HepG2 (cell line): ENCODE data around the gene INPP4B. TPM values are rescaled to one million over a fixed set of nuclear protein-coding genes. Genes with fewer than 3 reads are reported as not detected.

ENCODE experiments used
- ATAC-seq: fragments of 200-7000 bp; cut with Tn5 transposase; 3 replicates; pipeline ENCODE4 v1.9.1; 2020; ENCODE audit warnings: mild to moderate bottlenecking, moderate library complexity
- BruUV-seq: library from RNA; stranded (reverse); fragments of 400-500 nt; replicated peaks from 2 replicates; lab custom pipeline; 2021; lab: Mats Ljungman, UMichigan
- CTCF ChIA-PET: fragments of 300-600 bp; formaldehyde crosslinking; extraction: SDS; loops from one replicate; lab custom pipeline; 2021; ENCODE audit warnings: low total read pairs, inconsistent platforms, low intra/inter-chr PET ratio; lab: Yijun Ruan, JAX
- POLR2A ChIA-PET: fragments of 350-600 bp; sonication (Branson Sonifier 250); formaldehyde crosslinking; loops from one replicate; lab custom pipeline; 2020; ENCODE audit warnings: antibody characterized with exemption, inconsistent platforms; lab: Yijun Ruan, JAX
- DNase-seq: peaks from one replicate; pipeline ENCODE4 v3.0.0-alpha.2; 2015; ENCODE audit warnings: low spot score
- FAIRE-seq: peaks from 3 replicates; lab custom pipeline; 2011; peaks lifted over from hg19 to GRCh38; lab: Jason Lieb, UNC
- H2AFZ ChIP-seq: one replicate; pipeline ENCODE4 v1.6.1; 2011; ENCODE audit warnings: low read length, inconsistent platforms
- H3K27ac ChIP-seq: fragments of 300-600 bp; 3 replicates; pipeline ENCODE4 v1.8.0; 2011; ENCODE audit warnings: mixed run types, mild to moderate bottlenecking, mixed read lengths, low read length, inconsistent platforms; ENCODE audit not compliant: insufficient read depth; ENCODE audit errors: extremely low read length
- H3K27me3 ChIP-seq, 2 experiments: fragments of 200-600 bp in 1 of 2; 2 replicates in 1 of 2; 3 replicates in 1 of 2; pipeline versions ENCODE4 v1.6.0 to v1.8.0; 2011; ENCODE audit warnings: low read length in 2 of 2, mild to moderate bottlenecking in 2 of 2, moderate library complexity in 2 of 2, inconsistent platforms in 1 of 2; ENCODE audit not compliant: insufficient read depth in 2 of 2, control insufficient read depth in 1 of 2
- H3K36me3 ChIP-seq, 2 experiments: fragments of 200-600 bp in 1 of 2; replicated peaks in 1 of 2; 2 replicates in 1 of 2; 3 replicates in 1 of 2; pipeline versions ENCODE4 v1.5.1 to v1.8.0; 2011; ENCODE audit warnings: low read length in 2 of 2, inconsistent platforms in 1 of 2; ENCODE audit not compliant: insufficient read depth in 2 of 2, control insufficient read depth in 1 of 2
- H3K4me1 ChIP-seq: 2 replicates; pipeline ENCODE4 v1.5.1; 2012; ENCODE audit warnings: low read length, inconsistent platforms; ENCODE audit not compliant: insufficient read depth
- H3K4me2 ChIP-seq: 2 replicates; pipeline ENCODE4 v1.6.0; 2011; ENCODE audit warnings: low read depth, low read length, inconsistent platforms
- H3K4me3 ChIP-seq, 3 experiments: fragments of 200-600 bp in 1 of 3; sonication (generic), shearing (Covaris generic) in 1 of 3; replicated peaks in 1 of 3; 2 replicates each; pipeline ENCODE4 v1.5.1; 2011 to 2016; ENCODE audit warnings: low read length in 3 of 3, inconsistent platforms in 2 of 3, low read depth in 2 of 3, mild to moderate bottlenecking in 2 of 3, control low read depth in 1 of 3, mixed read lengths in 1 of 3; ENCODE audit not compliant: insufficient read depth in 1 of 3
- H3K79me2 ChIP-seq: one replicate; pipeline ENCODE4 v1.6.1; 2011; ENCODE audit warnings: low read length, inconsistent platforms; ENCODE audit not compliant: insufficient read depth
- H3K9ac ChIP-seq: 2 replicates; pipeline ENCODE4 v1.6.0; 2011; ENCODE audit warnings: mild to moderate bottlenecking, low read depth, low read length, inconsistent platforms; ENCODE audit not compliant: insufficient read depth
- H3K9me3 ChIP-seq: 2 replicates; pipeline ENCODE4 v1.5.1; 2012; ENCODE audit warnings: mild to moderate bottlenecking, low read length
- H4K20me1 ChIP-seq: 2 replicates; pipeline ENCODE4 v1.6.0; 2011; ENCODE audit warnings: inconsistent platforms, mild to moderate bottlenecking, low read length, moderate library complexity; ENCODE audit not compliant: insufficient read depth
- ETS1 ChIP-seq: sonication (generic); formaldehyde crosslinking; IDR thresholded peaks from 2 replicates; pipeline ENCODE4 v1.4.0; 2020; ENCODE audit warnings: missing genetic modification reagents
- HNF4G ChIP-seq, 2 experiments: sonication (generic) in 1 of 2; formaldehyde crosslinking in 1 of 2; IDR thresholded peaks; 2 replicates each; pipeline versions ENCODE4 v1.4.0 to v1.6.1; 2011 to 2020; ENCODE audit warnings: borderline replicate concordance in 2 of 2, low read depth in 2 of 2, mild to moderate bottlenecking in 2 of 2, low read length in 1 of 2, missing genetic modification reagents in 1 of 2, moderate library complexity in 1 of 2
- MLLT10 ChIP-seq: sonication (generic); formaldehyde crosslinking; IDR thresholded peaks from 2 replicates; pipeline ENCODE4 v1.4.0; 2020; ENCODE audit warnings: missing genetic modification reagents
- NRL ChIP-seq: sonication (generic); formaldehyde crosslinking; IDR thresholded peaks from 2 replicates; pipeline ENCODE4 v1.5.0; 2020; ENCODE audit warnings: missing genetic modification reagents, mild to moderate bottlenecking, moderate library complexity, borderline replicate concordance
- SIX1 ChIP-seq: sonication (generic); formaldehyde crosslinking; IDR thresholded peaks from 2 replicates; pipeline ENCODE4 v1.4.0; 2020; ENCODE audit warnings: missing genetic modification reagents, borderline replicate concordance
- ZBTB44 ChIP-seq: sonication (generic); formaldehyde crosslinking; IDR thresholded peaks from 2 replicates; pipeline ENCODE4 v1.4.0; 2020; ENCODE audit warnings: missing genetic modification reagents
- WGBS: methylation state at CpG from one replicate; pipeline ENCODE4 v1.1.6; 2017; ENCODE audit warnings: low lambda C conversion rate; 5-methylcytosine and 5-hydroxymethylcytosine counted together
- in situ Hi-C: cut with HindIII; loops from 2 replicates; pipeline ENCODE4 v1.10.0; 2017; ENCODE audit warnings: low pct_unique_long_range_greater_than_20kb; ENCODE audit not compliant: extremely low pct_ligation_motif_present
- intact Hi-C: fragments of 100-400 bp; cut with micrococcal nuclease; formaldehyde crosslinking; loops from one replicate; pipeline ENCODE4 v1.10.0; 2022; ENCODE audit not compliant: unreplicated experiment
- polyA plus RNA-seq, 8 experiments: library from polyadenylated mRNA; depleted of rRNA in 3 of 8; stranded (reverse) in 7 of 8; unstranded in 1 of 8; fragments of >200 nt; fragmentation: Illumina TruSeq in 4 of 8; extraction: Trizol in 4 of 8; gene quantifications; 2 replicates each; pipeline versions ENCODE4 v1.2.1 to v1.2.3, GENCODE V29; 2011 to 2016; ENCODE audit warnings: low read depth in 4 of 8, missing spikeins in 1 of 8, mixed read lengths in 1 of 8; ENCODE audit not compliant: insufficient read depth in 1 of 8
- total RNA-seq, 5 experiments: library from RNA; depleted of rRNA; stranded (reverse); fragments of >200 nt; fragmentation: Illumina TruSeq; extraction: Trizol; gene quantifications; 2 replicates each; pipeline ENCODE4 v1.2.3, GENCODE V29; 2016; ENCODE audit warnings: low read depth in 1 of 5
- TF ChIP-seq, protein P1 (sequence below): sonication (generic); formaldehyde crosslinking; IDR thresholded peaks from 2 replicates; pipeline ENCODE4 v1.4.0; 2020; ENCODE audit warnings: mild to moderate bottlenecking, missing genetic modification reagents

The INPP4B gene
- total and polyA plus RNA-seq, 2 of the 13 experiments (the other 11 are each of a cell fraction or from before 2014, with no cell fraction given) = not detected

- Histone ChIP-seq H3K4me2 (no peak overlapping the region), H4K20me1 (no peaks in the 10 kb centered on the region), H2AFZ (no peak overlapping the region), H3K4me1 (no peaks in the 10 kb centered on the region), H3K9ac (no peak overlapping the region), H3K4me3 (no peak overlapping the region), H3K36me3 (no peaks in the 10 kb centered on the region), H3K9me3 (no peaks in the 10 kb centered on the region), H3K79me2 (no peaks in the 10 kb centered on the region), H3K27me3 (no peaks in the 10 kb centered on the region), H3K27ac (no peak overlapping the region)
- FAIRE-seq = no peak
- WGBS = 0% methylated on average over 1 of the region's 1 CpG
- intact Hi-C loops (no loop called here), in situ Hi-C loops (no loop called here)
- CTCF ChIA-PET = no interaction called here
- ATAC-seq = no peak
- DNase-seq = no peak
- POLR2A ChIA-PET = no interaction called here
- TF ChIP-seq ETS1 (no peak), HNF4G (IDR thresholded peaks at IDR 0.05; ENCODE audit: borderline replicate concordance, low read depth, low read length) (no peak), HNF4G (CRISPR knock-in tag; IDR thresholded peaks at IDR 0.05; ENCODE audit: borderline replicate concordance, low read depth) (no peak)
- no TSS peak for BruUV-seq
Measured at GRCh38 chr4:142274137-142274536, 572.0 kb downstream of the INPP4B start.

DNA sequence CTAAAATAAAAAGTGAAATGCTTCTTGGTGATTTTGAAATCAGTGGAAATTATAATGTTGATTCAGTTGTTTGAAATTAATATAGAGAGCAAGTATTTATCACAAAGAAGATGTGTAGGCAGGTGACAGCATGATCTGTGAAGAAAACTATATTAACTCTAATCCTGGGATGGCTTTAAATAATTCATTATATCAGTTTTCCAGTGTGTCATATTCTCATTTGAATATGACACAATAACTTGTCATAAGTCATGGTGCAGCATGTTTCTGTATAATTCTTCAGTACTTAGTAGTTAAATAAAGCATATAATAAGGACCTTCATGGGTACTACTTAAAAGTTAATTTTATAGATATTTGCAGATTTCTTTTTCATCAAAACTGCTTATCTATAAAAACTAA is 573.6 kb downstream of the INPP4B start:
- FAIRE-seq = no peak
- no TSS peak for BruUV-seq
- TF ChIP-seq NRL (CRISPR knock-in tag) (no peak), SIX1 (CRISPR knock-in tag) (no peak), MLLT10 (CRISPR knock-in tag) (no peak), ZBTB44 (CRISPR knock-in tag) (no peak)
- TF ChIP-seq, protein P1, sequence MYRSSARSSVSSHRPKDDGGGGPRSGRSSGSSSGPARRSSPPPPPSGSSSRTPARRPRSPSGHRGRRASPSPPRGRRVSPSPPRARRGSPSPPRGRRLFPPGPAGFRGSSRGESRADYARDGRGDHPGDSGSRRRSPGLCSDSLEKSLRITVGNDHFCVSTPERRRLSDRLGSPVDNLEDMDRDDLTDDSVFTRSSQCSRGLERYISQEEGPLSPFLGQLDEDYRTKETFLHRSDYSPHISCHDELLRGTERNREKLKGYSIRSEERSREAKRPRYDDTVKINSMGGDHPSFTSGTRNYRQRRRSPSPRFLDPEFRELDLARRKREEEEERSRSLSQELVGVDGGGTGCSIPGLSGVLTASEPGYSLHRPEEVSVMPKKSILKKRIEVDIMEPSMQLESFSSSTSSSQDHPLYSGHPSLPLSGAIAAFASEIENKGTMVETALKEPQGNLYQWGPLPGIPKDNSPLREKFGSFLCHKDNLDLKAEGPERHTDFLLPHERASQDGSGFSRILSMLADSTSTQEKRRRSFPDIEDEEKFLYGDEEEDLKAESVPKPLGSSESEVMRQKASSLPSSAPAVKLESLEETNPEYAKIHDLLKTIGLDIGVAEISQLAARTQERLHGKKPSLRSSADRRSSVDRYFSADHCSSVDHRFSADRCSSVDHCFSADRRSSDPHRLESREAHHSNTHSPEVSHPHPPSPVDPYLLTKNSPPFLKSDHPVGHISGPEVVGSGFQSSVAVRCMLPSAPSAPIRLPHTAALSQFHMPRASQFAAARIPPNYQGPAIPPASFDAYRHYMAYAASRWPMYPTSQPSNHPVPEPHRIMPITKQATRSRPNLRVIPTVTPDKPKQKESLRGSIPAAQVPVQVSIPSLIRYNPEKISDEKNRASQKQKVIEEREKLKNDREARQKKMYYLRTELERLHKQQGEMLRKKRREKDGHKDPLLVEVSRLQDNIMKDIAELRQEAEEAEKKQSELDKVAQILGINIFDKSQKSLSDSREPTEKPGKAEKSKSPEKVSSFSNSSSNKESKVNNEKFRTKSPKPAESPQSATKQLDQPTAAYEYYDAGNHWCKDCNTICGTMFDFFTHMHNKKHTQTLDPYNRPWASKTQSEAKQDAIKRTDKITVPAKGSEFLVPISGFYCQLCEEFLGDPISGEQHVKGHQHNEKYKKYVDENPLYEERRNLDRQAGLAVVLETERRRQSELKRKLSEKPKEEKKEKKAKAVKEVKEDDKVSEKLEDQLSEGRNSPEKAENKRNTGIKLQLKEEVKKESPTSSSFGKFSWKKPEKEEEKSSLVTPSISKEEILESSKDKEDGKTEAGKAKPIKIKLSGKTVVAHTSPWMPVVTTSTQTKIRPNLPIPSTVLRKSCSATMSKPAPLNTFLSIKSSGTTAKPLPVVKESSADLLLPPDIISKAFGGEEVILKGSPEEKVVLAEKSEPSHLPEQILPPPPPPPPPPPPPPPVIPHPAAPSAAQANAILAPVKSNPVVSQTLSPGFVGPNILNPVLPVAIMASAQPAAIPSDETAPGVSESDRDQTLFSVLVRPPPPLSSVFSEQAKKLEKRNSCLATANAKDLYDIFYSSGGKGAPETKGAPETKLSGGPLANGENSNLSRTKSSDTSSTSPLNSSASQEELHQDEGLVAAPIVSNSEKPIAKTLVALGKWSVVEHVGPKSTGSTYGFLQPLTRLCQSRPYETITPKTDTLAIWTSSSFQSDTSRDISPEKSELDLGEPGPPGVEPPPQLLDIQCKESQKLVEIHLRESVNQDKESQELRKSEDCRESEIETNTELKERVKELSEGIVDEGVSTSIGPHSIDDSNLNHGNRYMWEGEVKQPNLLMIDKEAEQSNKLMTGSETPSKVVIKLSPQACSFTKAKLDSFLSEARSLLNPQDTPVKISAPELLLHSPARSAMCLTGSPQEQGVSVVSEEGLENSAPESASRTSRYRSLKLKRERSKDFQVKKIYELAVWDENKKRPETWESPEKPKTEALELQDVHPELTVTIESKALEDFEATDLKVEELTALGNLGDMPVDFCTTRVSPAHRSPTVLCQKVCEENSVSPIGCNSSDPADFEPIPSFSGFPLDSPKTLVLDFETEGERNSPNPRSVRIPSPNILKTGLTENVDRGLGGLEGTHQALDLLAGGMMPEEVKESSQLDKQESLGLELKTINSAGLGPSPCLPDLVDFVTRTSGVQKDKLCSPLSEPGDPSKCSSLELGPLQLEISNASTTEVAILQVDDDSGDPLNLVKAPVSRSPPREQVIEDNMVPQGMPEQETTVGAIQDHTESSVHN (CRISPR knock-in tag) = no peak

More for the DNA sequence above, 573.6 kb downstream of the INPP4B start:
- ChIA-PET POLR2A (no interaction called here), CTCF (no interaction called here)
- ATAC-seq (no peak), DNase-seq (no peak)
- intact Hi-C loops = no loop called here
- no peaks in the 10 kb centered on the region for H3K4me1 ChIP-seq
- no peaks in the 10 kb centered on the region for H3K79me2 ChIP-seq
- no peak overlapping the region for H2AFZ ChIP-seq
- H3K9ac ChIP-seq = no peak overlapping the region
- in situ Hi-C loops = no loop called here
- no peaks in the 10 kb centered on the region for H3K27me3 ChIP-seq
- no peaks in the 10 kb centered on the region for H3K9me3 ChIP-seq
- H3K4me3 ChIP-seq = no peak overlapping the region
- no peak overlapping the region for H3K27ac ChIP-seq
- no peak overlapping the region for H3K4me2 ChIP-seq
- no peaks in the 10 kb centered on the region for H4K20me1 ChIP-seq
- no peaks in the 10 kb centered on the region for H3K36me3 ChIP-seq
